Keratinocyte (primary cell): ENCODE data around the gene RIC8A. TPM values are rescaled to one million over a fixed set of nuclear protein-coding genes. Genes with fewer than 3 reads are reported as not detected.
"Not testable (repeated sequence)": the region's sequence is repeated elsewhere in the genome, so short reads cannot be mapped to it uniquely, and the experiment has no call there.

Experiments used
- DNase-seq: peaks from one replicate; pipeline ENCODE4 v3.0.0-alpha.2; 2011; ENCODE audit warnings: low read depth, missing footprints, low spot score
- FAIRE-seq: peaks from 2 replicates; lab custom pipeline; 2011; peaks lifted over from hg19 to GRCh38; lab: Jason Lieb, UNC
- H2AFZ ChIP-seq: 2 replicates; pipeline ENCODE4 v1.6.0; 2012; ENCODE audit warnings: low read length, control low read depth, inconsistent platforms; ENCODE audit not compliant: control insufficient read depth
- H3K27ac ChIP-seq: 2 replicates; pipeline ENCODE4 v1.5.1; 2011; ENCODE audit warnings: low read length; ENCODE audit not compliant: control insufficient read depth, insufficient read depth
- H3K27me3 ChIP-seq: 3 replicates; pipeline ENCODE4 v1.6.0; 2011; ENCODE audit warnings: low read length; ENCODE audit not compliant: control insufficient read depth, insufficient read depth; ENCODE audit errors: extremely low read depth
- H3K36me3 ChIP-seq, 2 experiments: 2 replicates in 1 of 2; 3 replicates in 1 of 2; pipeline ENCODE4 v1.5.1; 2011; ENCODE audit warnings: low read length in 2 of 2, mild to moderate bottlenecking in 1 of 2; ENCODE audit not compliant: control insufficient read depth in 2 of 2, insufficient read depth in 2 of 2; ENCODE audit errors: extremely low read depth in 1 of 2
- H3K4me1 ChIP-seq: 3 replicates; pipeline ENCODE4 v1.5.1; 2011; ENCODE audit warnings: low read length; ENCODE audit not compliant: control insufficient read depth, insufficient read depth; ENCODE audit errors: extremely low read depth
- H3K4me2 ChIP-seq: 3 replicates; pipeline ENCODE4 v1.6.0; 2011; ENCODE audit warnings: low read depth, low read length; ENCODE audit not compliant: control insufficient read depth, insufficient read depth; ENCODE audit errors: extremely low read depth
- H3K4me3 ChIP-seq, 3 experiments: fragments of 200-600 bp in 1 of 3; sonication (generic) in 1 of 3; 2 replicates in 2 of 3; 3 replicates in 1 of 3; pipeline ENCODE4 v1.5.1; 2011 to 2016; ENCODE audit warnings: low read length in 3 of 3, mild to moderate bottlenecking in 3 of 3, control low read depth in 2 of 3, inconsistent platforms in 1 of 3, low read depth in 1 of 3, mixed read lengths in 1 of 3, mixed run types in 1 of 3, moderate library complexity in 1 of 3; ENCODE audit not compliant: control insufficient read depth in 2 of 3, insufficient read depth in 2 of 3; ENCODE audit errors: extremely low read depth in 1 of 3
- H3K79me2 ChIP-seq: 2 replicates; pipeline ENCODE4 v1.6.0; 2012; ENCODE audit warnings: low read length; ENCODE audit not compliant: control insufficient read depth, insufficient read depth
- H3K9ac ChIP-seq: 3 replicates; pipeline ENCODE4 v1.6.0; 2011; ENCODE audit warnings: low read length; ENCODE audit not compliant: control insufficient read depth, insufficient read depth; ENCODE audit errors: extremely low read depth
- H3K9me1 ChIP-seq: 3 replicates; pipeline ENCODE4 v1.6.0; 2011; ENCODE audit warnings: low read length; ENCODE audit not compliant: control insufficient read depth, insufficient read depth; ENCODE audit errors: extremely low read depth
- H3K9me3 ChIP-seq: 2 replicates; pipeline ENCODE4 v1.5.1; 2012; ENCODE audit warnings: low read depth, low read length; ENCODE audit not compliant: control insufficient read depth
- H4K20me1 ChIP-seq: 3 replicates; pipeline ENCODE4 v1.6.0; 2011; ENCODE audit warnings: low read length; ENCODE audit not compliant: control insufficient read depth, insufficient read depth; ENCODE audit errors: extremely low read depth
- CTCF ChIP-seq, 3 experiments: IDR thresholded peaks in 1 of 3; conservative IDR thresholded peaks in 1 of 3; optimal IDR thresholded peaks in 1 of 3; 2 replicates in 2 of 3; 3 replicates in 1 of 3; pipeline versions ENCODE3 to v1.5.1; 2011; ENCODE audit warnings: low read length in 3 of 3, mild to moderate bottlenecking in 3 of 3, moderate library complexity in 2 of 3, control low read depth in 1 of 3, inconsistent platforms in 1 of 3; ENCODE audit not compliant: insufficient read depth in 2 of 3; ENCODE audit errors: extremely low read depth in 1 of 3
- EZH2 ChIP-seq: IDR thresholded peaks from one replicate; pipeline ENCODE4 v1.6.1; 2012; ENCODE audit warnings: inconsistent platforms, mild to moderate bottlenecking, low read length, moderate library complexity
- dilution Hi-C: fragments of 300-500 bp; cut with MboI; formaldehyde crosslinking; loops from one replicate; pipeline ENCODE4 v1.7.0; 2020; ENCODE audit warnings: low sequenced_read_pairs; ENCODE audit not compliant: extremely low pct_ligation_motif_present
- polyA plus RNA-seq, 5 experiments: library from polyadenylated mRNA; depleted of rRNA in 3 of 5; stranded (reverse) in 3 of 5; stranded (forward) in 1 of 5; unstranded in 1 of 5; fragments of >200 nt; gene quantifications; 1 replicate in 1 of 5; 2 replicates in 3 of 5; 3 replicates in 1 of 5; pipeline versions ENCODE4 v1.2.1 to v1.2.3, GENCODE V29; 2011 to 2012; ENCODE audit warnings: missing spikeins in 2 of 5, low read depth in 1 of 5, low replicate concordance in 1 of 5

Gene RIC8A
- polyA plus RNA-seq, 1 donor (not counting 4 experiments of a cell fraction or from before 2014, with no cell fraction given) = 120 TPM

DNA sequence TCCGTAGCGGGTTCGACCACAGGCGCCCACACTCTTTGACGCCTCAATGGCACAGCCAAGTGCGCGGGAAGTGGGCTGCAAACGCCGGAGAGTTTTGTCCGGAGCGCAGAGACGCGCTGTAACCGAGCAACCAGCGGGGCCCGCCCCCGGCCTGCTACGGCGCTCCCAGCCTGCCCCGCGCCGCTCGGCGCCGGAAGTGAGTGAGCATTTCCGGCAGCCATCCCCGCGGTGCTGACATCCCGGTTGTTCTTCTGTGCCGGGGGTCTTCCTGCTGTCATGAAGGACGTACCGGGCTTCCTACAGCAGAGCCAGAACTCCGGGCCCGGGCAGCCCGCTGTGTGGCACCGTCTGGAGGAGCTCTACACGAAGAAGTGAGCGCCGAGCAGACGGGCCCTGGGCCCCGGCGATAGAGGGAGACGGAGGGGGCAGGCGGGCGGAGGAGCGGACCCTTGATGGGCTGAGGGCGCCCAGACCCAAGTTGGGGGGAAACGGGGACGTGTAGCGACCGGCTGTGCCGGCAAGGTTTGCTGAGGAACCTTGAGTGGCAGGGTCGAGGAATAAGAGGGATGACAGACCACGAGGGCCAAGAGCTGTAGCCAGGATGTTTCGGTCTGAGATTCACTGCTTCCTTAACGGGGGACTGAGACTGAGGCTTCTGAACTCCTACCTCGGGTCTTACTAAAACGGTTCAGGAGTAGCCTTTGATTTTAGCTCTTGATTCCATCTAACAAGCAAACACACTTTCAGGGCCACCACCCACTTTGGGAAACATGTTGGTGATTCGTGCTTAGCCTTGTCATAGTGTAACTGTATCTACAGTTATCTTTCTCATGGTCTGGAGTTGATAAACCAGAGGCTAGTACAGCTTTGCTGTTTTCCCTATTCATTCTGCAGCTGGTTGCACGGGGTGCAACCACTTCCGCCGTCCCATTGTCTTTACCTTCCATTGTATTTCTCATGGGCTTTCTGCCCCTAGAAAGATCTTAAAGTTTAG is 29.6 kb downstream of the RIC8A start, which contains the start of gene PSMD13:
TSS of gene PSMD13 (plus strand) at position 203 of the 994 bp plus-strand sequence. CDS start at position 277, 74 bp downstream.
- Histone ChIP-seq H3K4me1 (peaks cover 12% of the 10 kb centered on the region), H3K4me2 (peak within 1 kb of the TSS; percentile 100), H2AFZ (peak within 1 kb of the TSS; percentile 91), H3K9me3 (no peaks in the 10 kb centered on the region), H3K27ac (peak within 1 kb of the TSS; percentile 99), H3K9me1 (no peaks in the 10 kb centered on the region), H3K9ac (peak within 1 kb of the TSS; percentile 92), H3K4me3 (peak within 1 kb of the TSS; percentile 97 to 99 (median 98)), H3K79me2 (peaks cover 58% of the 10 kb centered on the region), H3K27me3 (no peaks in the 10 kb centered on the region), H3K36me3 (peaks cover 13 to 16% of the 10 kb centered on the region in 2 experiments), H4K20me1 (no peaks in the 10 kb centered on the region)
- dilution Hi-C loops = no loop called here
- TF ChIP-seq EZH2 (no peak), CTCF (optimal IDR thresholded peaks at IDR 0.05 in 1 of 3, IDR thresholded peaks at IDR 0.05 in 1 of 3, conservative IDR thresholded peaks at IDR 0.05 in 1 of 3; ENCODE audit: extremely low read depth in 1 of 3, insufficient read depth in 2 of 3, low read length in 3 of 3) (no peak)
- no peak for DNase-seq
- peak; percentile 34 for FAIRE-seq

- H3K9ac ChIP-seq, H2AFZ ChIP-seq, FAIRE-seq, H3K9me1 ChIP-seq, H3K27me3 ChIP-seq, H3K27ac ChIP-seq, H4K20me1 ChIP-seq, H3K9me3 ChIP-seq, DNase-seq, dilution Hi-C loops, H3K4me3 ChIP-seq: not testable (repeated sequence)
- peak overlapping the region; percentile 100 for H3K4me2 ChIP-seq
- H3K36me3 ChIP-seq = peaks cover 13 to 20% of the 10 kb centered on the region in 2 experiments
- H3K4me1 ChIP-seq = peaks cover 12% of the 10 kb centered on the region
- H3K79me2 ChIP-seq = peaks cover 59% of the 10 kb centered on the region
Measured at GRCh38 chr11:238346-238745, 30.8 kb downstream of the RIC8A start.
